ACHN (cell line): ENCODE results near the gene MAD1L1.

Source experiments
- DNase-seq: peaks from one replicate; pipeline ENCODE4 v3.0.0-alpha.2; 2015
- in situ Hi-C: cut with HindIII; loops from 2 replicates; pipeline ENCODE4 v1.10.0; 2017; ENCODE audit warnings: low sequenced_read_pairs, low pct_ligation_motif_present, low pct_unique_long_range_greater_than_20kb

MAD1L1 gene

DNA sequence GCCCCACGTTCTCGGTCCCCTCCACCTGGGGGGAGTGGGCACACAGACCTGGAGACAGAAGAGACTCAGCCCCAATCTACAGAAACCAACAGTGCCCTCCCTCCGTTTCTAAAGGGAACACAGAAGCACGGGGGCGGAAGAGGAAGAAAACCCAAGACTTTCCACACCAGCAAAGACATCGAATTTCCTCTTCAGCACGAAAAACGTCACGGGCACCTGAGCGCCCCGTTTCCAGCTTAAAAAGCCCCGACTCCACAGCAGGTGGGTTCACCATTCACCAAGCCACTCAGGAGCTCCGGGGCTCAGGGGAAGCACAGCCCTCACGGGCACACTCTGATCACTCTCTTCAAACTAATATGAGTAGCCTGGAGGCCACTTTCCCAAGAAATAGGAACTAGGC, 28.9 kb upstream of the MAD1L1 start:
- in situ Hi-C loops = no loop called here
- DNase-seq = no peak

DNA sequence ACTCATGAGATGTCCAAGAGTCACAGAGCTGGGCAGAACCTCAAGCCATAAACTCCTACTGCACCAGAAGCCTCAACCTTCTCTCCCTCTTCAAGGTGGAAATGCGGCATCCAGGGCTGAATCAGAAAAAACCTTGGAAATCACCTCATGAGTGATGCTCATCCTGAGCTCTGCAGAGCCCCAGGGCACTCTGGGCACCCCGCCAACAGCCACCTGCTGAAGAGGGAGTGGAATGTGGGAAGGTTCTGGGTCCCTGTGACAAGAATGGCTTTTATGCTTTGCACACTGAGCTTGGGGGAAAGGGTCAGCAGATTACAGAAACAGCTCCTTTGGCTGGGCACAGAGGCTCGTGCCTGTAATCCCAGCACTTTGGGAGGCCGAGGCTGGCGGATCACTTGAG, 28.1 kb upstream of the MAD1L1 start:
- in situ Hi-C loops = no loop called here

DNA sequence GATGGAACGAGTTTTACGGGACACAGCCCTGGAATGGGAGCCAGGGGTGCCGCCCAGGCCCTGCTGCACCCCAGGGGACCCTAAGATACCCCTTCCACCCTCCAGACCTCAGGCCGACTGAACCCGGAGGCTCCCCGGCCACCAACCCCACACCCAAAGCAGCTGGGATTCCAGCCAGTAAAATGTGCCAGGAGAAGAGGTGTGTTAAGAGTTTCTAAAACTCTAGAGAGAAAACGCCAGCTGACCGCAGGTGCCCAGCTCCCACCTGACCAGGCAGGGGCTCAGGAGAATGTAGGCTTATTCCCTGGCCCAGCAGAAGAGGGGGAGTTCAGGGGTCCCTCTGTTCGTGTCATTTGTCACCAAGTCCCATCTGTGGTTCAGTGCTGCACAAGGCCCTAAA, 26.7 kb upstream of the MAD1L1 start:
- in situ Hi-C loops = no loop called here
- DNase-seq = no peak

More for the DNA sequence above, 28.1 kb upstream of the MAD1L1 start:
- peak; percentile 58 for DNase-seq

GRCh38 chr7:2258661-2259365, 26.1 kb upstream of the MAD1L1 start:
- no peak for DNase-seq
- in situ Hi-C loops = no loop called here

- no peak for DNase-seq
- in situ Hi-C loops = no loop called here
Observed at GRCh38 chr7:2257651-2258050, 24.9 kb upstream of the MAD1L1 start.

DNA sequence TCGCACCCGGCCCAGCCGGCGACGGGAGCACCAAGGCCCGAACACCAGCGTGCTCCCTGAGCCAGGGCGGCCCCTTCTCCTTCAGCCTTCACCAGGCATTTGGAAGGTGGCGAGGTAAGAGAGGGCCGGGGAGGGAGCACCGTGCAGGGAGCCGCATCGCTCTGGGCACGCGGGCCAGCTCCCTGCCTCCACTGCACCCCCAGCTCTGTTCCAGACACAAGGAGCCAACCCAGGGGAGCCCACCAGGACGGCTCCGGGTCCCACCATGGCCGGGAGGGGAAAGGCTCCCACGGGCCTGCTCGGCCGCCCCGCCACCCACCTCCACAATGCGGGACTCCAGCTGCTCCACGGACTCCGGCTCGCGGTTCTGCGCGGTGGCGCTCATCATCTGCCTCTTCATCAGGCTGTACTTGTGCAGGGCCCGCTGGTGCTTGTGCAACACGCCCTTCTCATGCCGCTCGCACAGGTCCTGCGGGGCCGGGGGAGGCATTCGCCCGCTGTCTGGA, 24.4 kb upstream of the MAD1L1 start:
- no peak for DNase-seq
- in situ Hi-C loops = no loop called here

GRCh38 chr7:2256306-2257045, 23.7 kb upstream of the MAD1L1 start:
- no peak for DNase-seq
- in situ Hi-C loops = no loop called here

DNA sequence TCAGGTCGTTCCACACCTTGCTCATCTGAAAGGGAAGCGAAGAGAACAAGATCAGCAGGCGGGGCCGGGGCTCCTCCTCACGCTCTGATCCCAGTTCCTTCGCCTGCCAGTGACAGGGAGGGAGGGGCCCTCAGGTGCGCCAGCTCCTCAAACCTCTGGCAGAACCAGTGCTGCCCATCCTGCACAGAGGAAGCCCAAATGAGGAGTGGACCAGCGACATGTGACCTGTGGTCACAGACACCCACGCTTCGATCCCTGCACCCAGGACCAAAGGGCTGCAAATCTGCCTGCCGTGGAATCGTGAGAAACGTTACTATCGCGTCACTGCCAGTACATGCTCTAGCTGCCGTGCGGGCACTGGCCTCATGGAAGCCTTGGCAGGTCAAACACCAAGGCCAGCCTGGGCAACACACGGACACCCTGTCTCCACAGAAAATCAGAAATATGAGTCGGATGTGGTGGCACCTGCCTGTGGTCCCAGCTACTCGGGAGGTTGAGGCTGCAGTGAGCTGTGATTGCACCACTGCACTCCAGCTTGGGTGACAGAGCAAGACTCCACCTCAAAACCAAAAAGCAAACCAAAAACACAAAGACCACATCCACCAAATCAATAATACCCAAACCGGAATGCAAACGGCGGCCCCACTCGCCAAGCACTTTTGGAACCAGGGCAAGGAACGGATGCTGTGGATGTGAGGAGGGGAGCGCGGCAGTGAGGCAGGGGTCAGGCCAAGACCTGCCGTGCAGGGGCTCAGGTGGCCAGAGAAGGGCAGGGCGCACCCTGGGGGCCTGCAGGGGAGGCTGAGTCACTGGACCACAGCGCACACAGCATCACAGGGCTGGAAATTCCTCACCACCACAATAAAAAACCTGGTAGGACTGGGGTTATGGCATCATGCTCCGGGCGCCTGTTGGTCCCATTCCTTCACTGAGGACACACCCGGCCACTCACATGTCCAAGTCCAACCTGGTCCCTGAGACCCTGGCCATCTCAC, 22.7 kb upstream of the MAD1L1 start:
- peak; percentile 25 for DNase-seq
- in situ Hi-C loops = no loop called here

- in situ Hi-C loops = no loop called here
- DNase-seq = no peak
Observed at GRCh38 chr7:2254429-2255144, 21.8 kb upstream of the MAD1L1 start.

DNA sequence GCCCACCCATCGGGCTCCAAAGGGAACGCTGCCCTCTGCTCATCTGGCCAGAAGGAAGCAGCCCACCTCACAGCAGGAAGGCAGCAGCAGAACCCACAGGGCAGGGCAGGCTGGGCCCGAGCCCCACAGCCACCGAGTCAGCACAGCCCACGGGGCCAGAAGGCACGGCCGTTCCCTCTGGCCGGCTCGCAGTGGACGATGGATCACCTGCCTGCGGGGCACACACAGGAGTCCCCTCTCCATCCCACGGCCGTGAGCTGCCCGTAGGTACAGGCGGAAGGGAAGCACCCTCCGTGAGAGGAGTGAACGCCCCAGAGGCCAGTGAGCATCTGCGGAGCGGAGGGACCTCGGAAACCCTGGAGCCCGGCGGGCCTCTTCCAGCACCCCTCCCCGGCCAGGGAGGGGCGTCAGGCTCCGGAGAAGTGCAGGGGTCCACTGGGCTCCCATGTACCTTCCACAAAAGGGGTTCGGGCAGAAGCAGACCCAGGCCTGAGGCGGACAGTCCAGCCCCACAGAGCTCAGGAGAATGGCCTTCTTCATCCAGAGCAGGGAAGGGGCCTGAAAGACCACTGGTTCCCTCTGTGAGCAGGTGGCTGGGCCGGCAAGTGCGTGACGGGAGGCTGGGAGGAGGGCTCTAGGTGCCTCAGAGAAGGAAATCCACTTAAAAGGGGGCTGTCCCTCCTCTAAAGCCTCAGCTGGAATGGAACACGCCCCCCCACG, 20.9 kb upstream of the MAD1L1 start:
- no peak for DNase-seq
- in situ Hi-C loops = no loop called here

GRCh38 chr7:2253021-2253420, 20.3 kb upstream of the MAD1L1 start:
- in situ Hi-C loops = no loop called here
- no peak for DNase-seq

DNA sequence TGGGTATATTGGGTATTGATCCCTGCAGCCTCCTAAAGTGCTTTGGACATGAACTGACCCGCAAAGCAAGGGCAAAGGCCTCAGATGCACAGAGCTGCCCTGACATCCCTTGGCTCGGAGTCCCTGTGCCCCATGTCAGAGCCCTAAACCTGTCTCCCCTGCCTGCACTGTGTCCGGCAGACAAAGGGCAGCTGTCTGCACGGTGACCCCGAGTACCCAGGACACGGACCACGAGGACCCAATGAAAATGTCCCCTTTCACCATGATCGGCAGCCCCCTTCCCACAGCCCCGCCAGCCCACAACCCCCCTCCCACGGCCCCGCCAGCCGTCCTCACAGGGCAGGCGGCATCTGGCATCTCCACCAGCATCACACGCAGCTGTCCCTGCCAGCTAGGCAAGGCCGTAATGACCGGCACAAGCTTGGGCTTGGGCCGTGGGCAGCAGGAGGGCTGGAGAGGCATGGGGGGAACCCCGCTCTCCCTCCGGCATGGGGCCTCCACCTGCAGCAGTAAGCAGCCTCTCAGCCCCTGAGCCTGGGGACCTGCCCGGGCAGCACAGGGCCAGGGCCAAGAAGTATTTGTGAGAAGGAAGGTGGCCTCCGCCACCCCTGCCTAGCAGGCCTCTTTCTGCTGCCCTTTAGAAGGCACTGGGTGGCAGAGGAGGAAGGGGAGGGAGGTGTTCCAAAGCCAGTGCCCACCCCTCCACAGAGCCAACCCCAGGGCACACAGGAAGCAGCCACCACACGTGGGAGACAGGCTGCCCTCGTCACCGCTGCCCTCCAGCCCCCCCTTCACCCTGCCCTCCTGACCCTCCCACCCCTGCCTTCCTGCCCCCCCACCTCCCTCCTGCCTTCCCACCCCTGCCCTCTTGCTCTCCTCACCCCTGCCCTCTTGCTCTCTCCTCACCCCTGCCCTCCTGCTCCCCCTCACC, 19.4 kb upstream of the MAD1L1 start:
- in situ Hi-C loops = no loop called here

DNA sequence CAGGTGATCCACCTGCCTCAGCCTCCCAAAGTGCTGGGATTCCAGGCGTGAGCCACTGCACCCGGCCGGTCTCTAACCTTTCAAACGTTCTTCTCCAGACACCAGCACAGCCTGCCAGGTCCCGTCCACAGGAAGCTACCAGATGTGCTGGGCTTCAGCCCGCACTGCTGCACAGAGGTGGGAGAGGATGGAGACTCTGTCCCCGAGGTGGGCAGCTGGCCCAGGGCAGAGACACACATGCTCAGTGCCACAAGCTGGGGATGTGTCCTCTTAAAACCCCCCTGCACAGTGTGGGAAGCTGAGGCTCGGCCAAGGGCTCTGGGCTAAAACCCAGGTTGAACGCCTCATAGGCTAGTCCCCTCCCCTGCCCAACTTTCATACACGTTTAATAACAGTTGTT, 18.6 kb upstream of the MAD1L1 start:
- in situ Hi-C loops = no loop called here
- DNase-seq = no peak

More for the DNA sequence above, 19.4 kb upstream of the MAD1L1 start:
- no peak for DNase-seq

GRCh38 chr7:2249744-2250323, 17.1 kb upstream of the MAD1L1 start:
- in situ Hi-C loops = no loop called here
- no peak for DNase-seq

- DNase-seq = peak; percentile 90
- in situ Hi-C loops = no loop called here
Observed at GRCh38 chr7:2248984-2249694, 16.4 kb upstream of the MAD1L1 start.
